ENCODE measurements around the gene FOXN1. TPM values are rescaled to one million over a fixed set of nuclear protein-coding genes. Genes with fewer than 3 reads are reported as not detected.

FOXN1 gene
- total and polyA plus RNA-seq, 4 donors, result not detected

- H3K9ac ChIP-seq (ENCODE audit: low read depth in 1 of 2, low read length in 2 of 2), result peak overlapping the region in 1 of 2 donors; percentile 2
- DNase-seq (ENCODE audit: low spot score), result no peak
- 83% methylated on average over 3 of the region's 3 CpGs for WGBS
- peak overlapping the region; percentile 89 to 93 for H3K27ac ChIP-seq (ENCODE audit: low read depth in 1 of 2, low read length in 2 of 2)
- no peak overlapping the region for H3K4me3 ChIP-seq (ENCODE audit: low read depth in 1 of 3, low read length in 3 of 3)
- no peaks in the 10 kb centered on the region for H3K9me3 ChIP-seq (ENCODE audit: control insufficient read depth in 4 of 4, low read length in 3 of 4)
- no peaks in the 10 kb centered on the region for H3K27me3 ChIP-seq (ENCODE audit: control insufficient read depth in 4 of 4, insufficient read depth in 4 of 4, low read length in 3 of 4)
- H3K4me1 ChIP-seq (ENCODE audit: control insufficient read depth in 4 of 4, insufficient read depth in 4 of 4, low read length in 3 of 4), result peaks cover 11 to 21% (median 17%) of the 10 kb centered on the region in 4 donors
- peaks cover 2 to 11% (median 7%) of the 10 kb centered on the region in 4 donors for H3K36me3 ChIP-seq (ENCODE audit: control insufficient read depth in 4 of 4, insufficient read depth in 3 of 4, low read depth in 1 of 4, low read length in 3 of 4)
- TF ChIP-seq NR2F2 (IDR thresholded peaks at IDR 0.05) (no peak), ATF3 (IDR thresholded peaks at IDR 0.05) (no peak), SP1 (IDR thresholded peaks at IDR 0.05) (no peak), FOXA2 (IDR thresholded peaks at IDR 0.05) (no peak), EGR1 (IDR thresholded peaks at IDR 0.05; ENCODE audit: low read depth in 2 of 2) (no peak), HNF4A (conservative IDR thresholded peaks at IDR 0.05) (no peak), MAX (IDR thresholded peaks at IDR 0.05) (no peak), GABPA (IDR thresholded peaks at IDR 0.05 in 1 of 2, conservative IDR thresholded peaks at IDR 0.05 in 1 of 2) (no peak), FOXA1 (IDR thresholded peaks at IDR 0.05) (no peak), TAF1 (conservative IDR thresholded peaks at IDR 0.05) (no peak), RAD21 (IDR thresholded peaks at IDR 0.05) (no peak), REST (IDR thresholded peaks at IDR 0.05) (no peak), JUND (IDR thresholded peaks at IDR 0.05) (no peak), RXRA (IDR thresholded peaks at IDR 0.05) (no peak), YY1 (IDR thresholded peaks at IDR 0.05) (no peak), HNF4G (IDR thresholded peaks at IDR 0.05) (no peak)
- TF ChIP-seq, protein P1, sequence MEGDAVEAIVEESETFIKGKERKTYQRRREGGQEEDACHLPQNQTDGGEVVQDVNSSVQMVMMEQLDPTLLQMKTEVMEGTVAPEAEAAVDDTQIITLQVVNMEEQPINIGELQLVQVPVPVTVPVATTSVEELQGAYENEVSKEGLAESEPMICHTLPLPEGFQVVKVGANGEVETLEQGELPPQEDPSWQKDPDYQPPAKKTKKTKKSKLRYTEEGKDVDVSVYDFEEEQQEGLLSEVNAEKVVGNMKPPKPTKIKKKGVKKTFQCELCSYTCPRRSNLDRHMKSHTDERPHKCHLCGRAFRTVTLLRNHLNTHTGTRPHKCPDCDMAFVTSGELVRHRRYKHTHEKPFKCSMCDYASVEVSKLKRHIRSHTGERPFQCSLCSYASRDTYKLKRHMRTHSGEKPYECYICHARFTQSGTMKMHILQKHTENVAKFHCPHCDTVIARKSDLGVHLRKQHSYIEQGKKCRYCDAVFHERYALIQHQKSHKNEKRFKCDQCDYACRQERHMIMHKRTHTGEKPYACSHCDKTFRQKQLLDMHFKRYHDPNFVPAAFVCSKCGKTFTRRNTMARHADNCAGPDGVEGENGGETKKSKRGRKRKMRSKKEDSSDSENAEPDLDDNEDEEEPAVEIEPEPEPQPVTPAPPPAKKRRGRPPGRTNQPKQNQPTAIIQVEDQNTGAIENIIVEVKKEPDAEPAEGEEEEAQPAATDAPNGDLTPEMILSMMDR (IDR thresholded peaks at IDR 0.05; ENCODE audit: low read depth, low read length, missing input control), result no peak
- TF ChIP-seq, protein P2, sequence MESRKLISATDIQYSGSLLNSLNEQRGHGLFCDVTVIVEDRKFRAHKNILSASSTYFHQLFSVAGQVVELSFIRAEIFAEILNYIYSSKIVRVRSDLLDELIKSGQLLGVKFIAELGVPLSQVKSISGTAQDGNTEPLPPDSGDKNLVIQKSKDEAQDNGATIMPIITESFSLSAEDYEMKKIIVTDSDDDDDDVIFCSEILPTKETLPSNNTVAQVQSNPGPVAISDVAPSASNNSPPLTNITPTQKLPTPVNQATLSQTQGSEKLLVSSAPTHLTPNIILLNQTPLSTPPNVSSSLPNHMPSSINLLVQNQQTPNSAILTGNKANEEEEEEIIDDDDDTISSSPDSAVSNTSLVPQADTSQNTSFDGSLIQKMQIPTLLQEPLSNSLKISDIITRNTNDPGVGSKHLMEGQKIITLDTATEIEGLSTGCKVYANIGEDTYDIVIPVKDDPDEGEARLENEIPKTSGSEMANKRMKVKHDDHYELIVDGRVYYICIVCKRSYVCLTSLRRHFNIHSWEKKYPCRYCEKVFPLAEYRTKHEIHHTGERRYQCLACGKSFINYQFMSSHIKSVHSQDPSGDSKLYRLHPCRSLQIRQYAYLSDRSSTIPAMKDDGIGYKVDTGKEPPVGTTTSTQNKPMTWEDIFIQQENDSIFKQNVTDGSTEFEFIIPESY (IDR thresholded peaks at IDR 0.05), result no peak
Observed at GRCh38 chr17:28577466-28577824, 71.3 kb downstream of the FOXN1 start.
